DND-41 (cell line): ENCODE data around the gene ANKRD23.

Experiments
- EZH2 ChIP-seq: IDR thresholded peaks from 3 replicates; pipeline ENCODE4 v1.6.1; 2012; ENCODE audit warnings: borderline replicate concordance, low read depth, mild to moderate bottlenecking, moderate library complexity, low read length, inconsistent platforms; ENCODE audit not compliant: severe bottlenecking
- TF ChIP-seq, protein P1 (sequence below): IDR thresholded peaks from 2 replicates; pipeline ENCODE4 v1.5.1; 2012; ENCODE audit warnings: borderline replicate concordance, low read length, moderate library complexity, mild to moderate bottlenecking; ENCODE audit not compliant: poor library complexity, severe bottlenecking; ENCODE audit errors: extremely low read depth

DNA sequence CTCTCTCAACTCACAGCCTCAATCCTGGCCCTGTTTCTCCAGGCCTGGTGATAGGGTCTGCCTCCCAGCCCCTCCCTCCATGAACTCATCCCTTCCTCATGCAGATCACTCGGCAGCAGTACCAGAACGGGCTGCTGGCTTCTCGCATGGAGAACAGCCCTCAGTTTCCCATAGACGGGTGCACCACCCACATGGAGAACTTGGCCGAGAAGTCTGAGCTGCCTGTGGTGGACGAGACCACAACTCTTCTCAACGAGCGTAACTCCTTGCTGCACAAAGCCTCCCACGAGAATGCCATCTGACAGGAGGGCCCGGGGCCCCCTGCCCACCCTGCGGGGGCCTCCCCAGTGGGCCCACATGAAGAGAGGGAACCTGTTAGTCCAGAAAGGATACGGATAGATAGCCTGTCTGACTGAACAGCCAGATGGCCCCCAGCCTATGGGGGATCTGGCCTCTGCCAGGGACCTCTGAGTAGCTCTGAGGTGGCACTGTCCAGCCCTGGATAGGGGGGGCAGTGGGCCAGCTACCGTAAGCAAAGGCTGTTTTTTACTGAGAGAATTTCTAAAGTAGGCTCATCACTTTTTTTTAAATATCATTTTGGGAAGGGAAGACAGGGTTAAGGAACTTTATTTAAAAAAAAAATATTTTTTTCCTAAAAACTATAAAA is 34.5 kb downstream of the ANKRD23 start:
- TF ChIP-seq, protein P1, sequence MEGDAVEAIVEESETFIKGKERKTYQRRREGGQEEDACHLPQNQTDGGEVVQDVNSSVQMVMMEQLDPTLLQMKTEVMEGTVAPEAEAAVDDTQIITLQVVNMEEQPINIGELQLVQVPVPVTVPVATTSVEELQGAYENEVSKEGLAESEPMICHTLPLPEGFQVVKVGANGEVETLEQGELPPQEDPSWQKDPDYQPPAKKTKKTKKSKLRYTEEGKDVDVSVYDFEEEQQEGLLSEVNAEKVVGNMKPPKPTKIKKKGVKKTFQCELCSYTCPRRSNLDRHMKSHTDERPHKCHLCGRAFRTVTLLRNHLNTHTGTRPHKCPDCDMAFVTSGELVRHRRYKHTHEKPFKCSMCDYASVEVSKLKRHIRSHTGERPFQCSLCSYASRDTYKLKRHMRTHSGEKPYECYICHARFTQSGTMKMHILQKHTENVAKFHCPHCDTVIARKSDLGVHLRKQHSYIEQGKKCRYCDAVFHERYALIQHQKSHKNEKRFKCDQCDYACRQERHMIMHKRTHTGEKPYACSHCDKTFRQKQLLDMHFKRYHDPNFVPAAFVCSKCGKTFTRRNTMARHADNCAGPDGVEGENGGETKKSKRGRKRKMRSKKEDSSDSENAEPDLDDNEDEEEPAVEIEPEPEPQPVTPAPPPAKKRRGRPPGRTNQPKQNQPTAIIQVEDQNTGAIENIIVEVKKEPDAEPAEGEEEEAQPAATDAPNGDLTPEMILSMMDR, result no peak
- TF ChIP-seq EZH2, result no peak
